NT2/D1 (cell line): Measurements from ENCODE around the gene NAA10.

Experiments used
- DNase-seq: peaks from one replicate; pipeline ENCODE4 v3.0.0-alpha.2; 2011; ENCODE audit warnings: low read depth, low spot score
- H3K27me3 ChIP-seq: 2 replicates; pipeline ENCODE4 v1.6.0; 2011; ENCODE audit warnings: mild to moderate bottlenecking; ENCODE audit not compliant: insufficient read length, insufficient read depth
- H3K36me3 ChIP-seq: 2 replicates; pipeline ENCODE4 v1.6.1; 2011; ENCODE audit warnings: mild to moderate bottlenecking, low read length, mixed read lengths; ENCODE audit not compliant: insufficient read depth, insufficient read length
- H3K4me1 ChIP-seq: 2 replicates; pipeline ENCODE4 v1.5.1; 2011; ENCODE audit not compliant: insufficient read depth, insufficient read length
- H3K4me3 ChIP-seq: 2 replicates; pipeline ENCODE4 v1.5.1; 2011; ENCODE audit warnings: low read depth; ENCODE audit not compliant: insufficient read length
- H3K9ac ChIP-seq: 2 replicates; pipeline ENCODE4 v1.6.0; 2011; ENCODE audit warnings: low read depth; ENCODE audit not compliant: insufficient read length
- H3K9me3 ChIP-seq: 2 replicates; pipeline ENCODE4 v1.5.1; 2011; ENCODE audit warnings: mild to moderate bottlenecking, low read length; ENCODE audit not compliant: insufficient read depth
- SUZ12 ChIP-seq: IDR thresholded peaks from 2 replicates; pipeline ENCODE4 v1.6.1; 2011; ENCODE audit not compliant: insufficient read length, insufficient read depth; ENCODE audit errors: extremely low read depth
- YY1 ChIP-seq: IDR thresholded peaks from 2 replicates; pipeline ENCODE4 v1.6.1; 2011; ENCODE audit not compliant: insufficient read length, insufficient read depth
- ZNF274 ChIP-seq: IDR thresholded peaks from 2 replicates; pipeline ENCODE4 v1.6.1; 2011; ENCODE audit warnings: mild to moderate bottlenecking, low read depth, low read length

NAA10 gene

GRCh38 chrX:153919281-153919680, 15.6 kb downstream of the NAA10 start:
- DNase-seq, result no peak
- H3K9ac ChIP-seq, result no peak overlapping the region
- H3K27me3 ChIP-seq, result no peaks in the 10 kb centered on the region
- H3K9me3 ChIP-seq, result no peaks in the 10 kb centered on the region
- H3K4me3 ChIP-seq, result no peak overlapping the region
- no peaks in the 10 kb centered on the region for H3K4me1 ChIP-seq
- H3K36me3 ChIP-seq, result peaks cover 14% of the 10 kb centered on the region
- TF ChIP-seq ZNF274 (no peak), SUZ12 (no peak), YY1 (no peak)

GRCh38 chrX:153917869-153918268, 17.0 kb downstream of the NAA10 start:
- no peaks in the 10 kb centered on the region for H3K9me3 ChIP-seq
- TF ChIP-seq ZNF274, result no peak
- TF ChIP-seq SUZ12, result no peak
- no peak for TF ChIP-seq YY1
- no peaks in the 10 kb centered on the region for H3K4me1 ChIP-seq
- H3K27me3 ChIP-seq, result no peaks in the 10 kb centered on the region
- no peak overlapping the region for H3K9ac ChIP-seq
- H3K4me3 ChIP-seq, result no peak overlapping the region
- H3K36me3 ChIP-seq, result peaks cover 14% of the 10 kb centered on the region
- DNase-seq, result no peak

DNA sequence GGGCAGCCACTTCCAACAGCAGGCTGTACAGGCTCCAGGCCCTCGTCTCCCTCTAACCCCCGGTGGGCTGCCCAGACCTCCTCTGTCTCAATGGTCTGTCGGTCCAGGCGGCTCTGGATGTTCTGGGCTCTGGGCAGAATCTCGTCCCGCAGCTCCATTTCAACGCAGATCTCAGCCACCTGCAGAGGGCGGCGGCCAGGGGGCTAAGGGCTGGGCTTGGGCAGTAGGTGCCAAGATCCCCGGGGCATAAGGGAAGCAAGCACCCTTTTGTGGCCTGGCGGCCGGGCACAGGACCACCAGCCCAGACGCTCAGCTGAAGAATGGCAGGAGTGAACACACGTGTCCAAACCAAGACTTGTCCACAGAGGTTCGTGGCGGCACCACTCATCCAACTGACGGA, 21.1 kb downstream of the NAA10 start:
- TF ChIP-seq ZNF274 (no peak), YY1 (no peak), SUZ12 (no peak)
- no peak overlapping the region for H3K4me3 ChIP-seq
- H3K36me3 ChIP-seq, result peaks cover 8% of the 10 kb centered on the region
- no peak overlapping the region for H3K9ac ChIP-seq
- no peaks in the 10 kb centered on the region for H3K27me3 ChIP-seq
- H3K4me1 ChIP-seq, result no peaks in the 10 kb centered on the region
- no peaks in the 10 kb centered on the region for H3K9me3 ChIP-seq
- DNase-seq, result no peak

GRCh38 chrX:153913211-153913610, 21.6 kb downstream of the NAA10 start:
- no peak for DNase-seq
- H3K27me3 ChIP-seq, result no peaks in the 10 kb centered on the region
- peaks cover 6% of the 10 kb centered on the region for H3K36me3 ChIP-seq

GRCh38 chrX:153911798-153912197, 23.0 kb downstream of the NAA10 start:
- no peaks in the 10 kb centered on the region for H3K4me1 ChIP-seq
- TF ChIP-seq YY1, result no peak
- TF ChIP-seq ZNF274, result no peak
- no peak for TF ChIP-seq SUZ12

More at GRCh38 chrX:153913211-153913610, 21.6 kb downstream of the NAA10 start:
- Histone ChIP-seq H3K4me1 (no peaks in the 10 kb centered on the region), H3K9ac (no peak overlapping the region), H3K4me3 (no peak overlapping the region), H3K9me3 (no peaks in the 10 kb centered on the region)
- TF ChIP-seq ZNF274, result no peak
- TF ChIP-seq SUZ12, result no peak
- no peak for TF ChIP-seq YY1

GRCh38 chrX:153910446-153910845, 24.4 kb downstream of the NAA10 start:
- Histone ChIP-seq H3K27me3 (no peaks in the 10 kb centered on the region), H3K36me3 (no peaks in the 10 kb centered on the region), H3K9ac (no peak overlapping the region), H3K4me3 (no peak overlapping the region), H3K9me3 (no peaks in the 10 kb centered on the region), H3K4me1 (no peaks in the 10 kb centered on the region)
- TF ChIP-seq SUZ12, result no peak
- TF ChIP-seq YY1, result no peak
- no peak for TF ChIP-seq ZNF274
- no peak for DNase-seq

More at GRCh38 chrX:153911798-153912197, 23.0 kb downstream of the NAA10 start:
- Histone ChIP-seq H3K27me3 (no peaks in the 10 kb centered on the region), H3K9ac (no peak overlapping the region), H3K36me3 (peaks cover 6% of the 10 kb centered on the region), H3K4me3 (no peak overlapping the region), H3K9me3 (no peaks in the 10 kb centered on the region)
- DNase-seq, result no peak

- H3K4me1 ChIP-seq, result no peaks in the 10 kb centered on the region
- H3K9ac ChIP-seq, result no peak overlapping the region
- TF ChIP-seq ZNF274 (no peak), YY1 (no peak), SUZ12 (no peak)
- H3K27me3 ChIP-seq, result no peaks in the 10 kb centered on the region
- no peak for DNase-seq
- H3K36me3 ChIP-seq, result no peaks in the 10 kb centered on the region
- no peak overlapping the region for H3K4me3 ChIP-seq
- no peaks in the 10 kb centered on the region for H3K9me3 ChIP-seq
Observed at GRCh38 chrX:153909980-153910360, 24.9 kb downstream of the NAA10 start.
